Fibroblast of upper back skin (primary cell): ENCODE measurements around the gene ATAD3C.
A peak's percentile ranks its signal among the peaks of the same experiment; 100 is the strongest.
"Not testable (repeated sequence)": the region's sequence is repeated elsewhere in the genome, so short reads cannot be mapped to it uniquely, and the experiment has no call there.

Experiments used
- DNase-seq: peaks from one replicate; pipeline ENCODE4 v3.0.0-alpha.2; 2013

Gene ATAD3C

GRCh38 chr1:1419813-1420653 is 29.5 kb upstream of the ATAD3C start:
- DNase-seq: no peak

DNA sequence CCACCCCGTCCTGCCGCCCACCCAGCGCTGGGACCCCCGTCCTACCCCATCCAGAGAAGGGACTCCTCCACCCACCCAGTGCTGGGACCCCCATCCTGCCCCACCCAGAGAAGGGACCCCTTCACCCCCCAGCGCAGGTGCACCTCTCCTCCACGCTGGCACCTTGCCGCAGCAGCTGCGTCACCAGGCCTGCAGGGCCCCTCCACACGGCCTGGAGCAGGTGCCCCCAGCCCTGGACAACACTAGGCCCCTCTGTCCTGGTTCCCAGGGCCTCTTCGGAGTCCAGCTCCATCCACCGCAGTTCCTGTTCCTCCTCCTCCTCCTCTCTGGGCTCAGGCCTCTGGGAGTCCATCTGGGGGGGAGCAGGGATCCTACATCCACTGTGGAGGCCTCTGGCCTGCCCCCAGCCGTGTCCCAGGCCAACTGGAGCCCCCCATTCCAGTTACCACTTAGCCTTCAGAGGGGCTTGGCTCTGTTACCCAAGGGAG is 28.8 kb upstream of the ATAD3C start:
- no peak for DNase-seq

- no peak for DNase-seq
Measured at GRCh38 chr1:1421147-1421906, 28.2 kb upstream of the ATAD3C start, which contains the start of gene ANKRD65. ANKRD65 (minus strand) TSS chr1:1421276; CDS start chr1:1421005, 271 bp downstream.

GRCh38 chr1:1421907-1422464 is 27.5 kb upstream of the ATAD3C start:
- DNase-seq: no peak

- peak; percentile 63 for DNase-seq
Measured at GRCh38 chr1:1422465-1423244, 26.8 kb upstream of the ATAD3C start.

DNA sequence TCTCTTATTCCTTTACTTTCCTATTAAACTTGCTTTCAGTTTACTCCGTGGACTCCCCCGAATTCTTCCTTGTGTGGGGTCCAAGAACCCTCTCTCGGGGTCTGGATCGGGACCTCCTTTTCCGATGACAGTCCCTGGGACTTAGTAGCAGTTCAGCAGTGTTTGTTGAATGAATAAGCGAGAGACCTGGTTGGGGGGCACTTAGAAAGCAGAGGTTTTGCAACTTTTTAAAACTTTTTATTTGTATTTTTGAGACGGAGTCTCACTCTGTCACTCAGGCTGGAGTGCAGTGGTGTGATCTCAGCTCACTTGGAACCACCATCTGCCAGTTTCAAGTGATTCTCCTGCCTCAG is 26.3 kb upstream of the ATAD3C start:
- DNase-seq: no peak

GRCh38 chr1:1424707-1425106 is 24.8 kb upstream of the ATAD3C start:
- DNase-seq: no peak

DNA sequence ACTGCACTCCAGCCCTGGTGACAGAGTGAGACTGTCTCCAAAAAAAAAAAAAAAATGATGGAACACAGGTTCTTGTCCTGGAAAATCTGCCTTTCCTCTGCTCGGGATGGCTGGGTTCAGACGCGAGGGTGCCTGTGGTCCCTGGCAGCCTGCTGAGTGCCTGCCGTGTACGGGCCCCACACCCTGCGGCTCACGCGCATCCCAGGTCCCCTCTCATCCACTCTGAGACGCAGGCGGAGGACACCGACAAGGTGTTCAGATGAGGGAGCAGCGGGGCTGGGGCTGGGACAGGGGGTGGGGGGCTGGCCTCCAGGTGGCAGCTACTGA is 24.1 kb upstream of the ATAD3C start:
- DNase-seq: no peak

DNA sequence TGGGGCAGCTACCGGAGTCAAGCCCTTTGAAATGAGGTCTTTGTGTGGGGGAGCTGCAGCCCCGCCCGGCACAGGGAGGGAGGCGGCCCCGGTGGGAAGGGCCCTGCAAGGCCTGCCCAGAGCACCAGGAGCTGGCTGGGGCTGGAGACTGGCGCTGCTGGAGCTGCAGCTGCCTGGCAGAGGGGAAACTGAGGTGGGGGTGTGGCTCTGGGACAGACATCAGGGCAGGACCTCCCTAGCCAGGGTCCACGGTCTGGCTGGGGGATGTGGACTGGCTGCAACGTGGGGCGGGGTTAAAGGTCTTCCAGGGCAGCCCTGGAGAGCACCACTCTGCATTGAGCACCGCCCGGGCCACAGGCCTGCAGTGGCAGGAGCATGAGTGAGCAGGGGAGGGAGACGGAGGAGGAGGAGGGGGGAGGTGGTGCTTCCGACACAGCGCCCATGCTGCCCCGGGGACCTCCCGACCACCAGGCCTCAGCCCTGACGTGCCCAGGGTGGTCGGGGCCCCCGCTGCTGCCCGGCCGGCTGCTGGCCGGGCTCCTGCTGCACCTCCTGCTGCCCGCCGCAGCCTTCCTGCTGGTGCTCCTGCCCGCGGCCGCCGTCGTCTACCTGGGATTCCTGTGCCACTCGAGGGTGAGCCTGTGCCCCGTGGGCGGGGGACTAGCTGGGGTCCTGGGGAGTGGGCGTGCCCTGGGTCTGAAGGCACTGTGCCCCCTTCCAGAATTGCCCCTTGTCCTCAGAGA is 23.6 kb upstream of the ATAD3C start:
- no peak for DNase-seq

DNA sequence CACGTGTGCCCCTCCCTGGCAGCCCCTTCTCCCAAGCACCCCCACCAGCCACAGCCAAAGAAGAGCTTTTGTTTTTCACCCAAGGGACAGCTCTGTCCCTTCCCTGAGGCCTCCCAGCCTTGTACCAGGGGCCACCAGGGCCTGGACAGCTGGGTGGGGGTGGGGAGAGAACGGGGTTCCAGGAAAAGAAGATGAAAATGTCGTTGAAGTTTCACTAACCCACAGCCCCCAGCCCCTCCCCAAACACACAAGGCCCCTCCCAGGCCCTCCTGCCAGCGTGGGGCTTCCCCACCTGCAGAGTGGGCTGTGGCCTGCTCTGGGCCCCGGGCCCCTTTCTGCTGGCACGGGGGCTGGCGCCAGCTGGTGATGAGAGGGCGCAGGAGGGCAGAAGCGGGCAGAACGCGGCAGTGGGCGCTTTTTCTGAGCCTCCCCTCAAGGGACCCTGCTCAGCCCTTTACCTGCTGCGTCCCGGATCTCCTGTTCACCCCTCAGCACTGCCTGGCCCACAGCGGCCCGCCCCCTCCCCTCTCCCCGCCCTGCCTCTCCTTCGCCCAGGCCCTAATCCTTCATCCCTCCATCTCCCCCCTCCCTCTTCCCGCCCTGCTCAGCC is 22.9 kb upstream of the ATAD3C start:
- no peak for DNase-seq

GRCh38 chr1:1427106-1427819 is 22.2 kb upstream of the ATAD3C start:
- no peak for DNase-seq

GRCh38 chr1:1427820-1428148 is 21.7 kb upstream of the ATAD3C start:
- DNase-seq: no peak

DNA sequence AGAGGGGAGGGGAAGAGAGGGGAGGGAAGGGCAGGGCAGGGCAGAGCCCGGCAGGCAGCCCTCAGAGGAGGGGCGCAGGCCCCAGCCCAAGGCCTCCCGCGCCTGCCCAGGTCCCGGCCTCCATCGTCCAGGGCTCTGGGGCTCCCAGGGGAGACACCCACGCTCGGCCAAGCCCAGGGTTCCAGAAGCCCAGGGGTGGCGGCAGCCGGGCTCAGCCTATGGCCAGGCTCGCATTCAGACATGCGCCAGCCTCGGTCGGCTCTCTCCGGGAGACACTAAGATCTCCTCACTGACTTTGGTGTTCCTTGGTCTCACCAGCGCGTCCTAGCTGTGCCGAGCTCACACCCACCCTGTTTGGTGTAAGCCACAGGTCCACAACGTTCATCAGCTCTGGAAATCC is 21.3 kb upstream of the ATAD3C start:
- DNase-seq: no peak

- not testable (repeated sequence) for DNase-seq
Measured at GRCh38 chr1:1428967-1429366, 20.5 kb upstream of the ATAD3C start.

- DNase-seq: no peak
Measured at GRCh38 chr1:1429671-1430073, 19.8 kb upstream of the ATAD3C start.

DNA sequence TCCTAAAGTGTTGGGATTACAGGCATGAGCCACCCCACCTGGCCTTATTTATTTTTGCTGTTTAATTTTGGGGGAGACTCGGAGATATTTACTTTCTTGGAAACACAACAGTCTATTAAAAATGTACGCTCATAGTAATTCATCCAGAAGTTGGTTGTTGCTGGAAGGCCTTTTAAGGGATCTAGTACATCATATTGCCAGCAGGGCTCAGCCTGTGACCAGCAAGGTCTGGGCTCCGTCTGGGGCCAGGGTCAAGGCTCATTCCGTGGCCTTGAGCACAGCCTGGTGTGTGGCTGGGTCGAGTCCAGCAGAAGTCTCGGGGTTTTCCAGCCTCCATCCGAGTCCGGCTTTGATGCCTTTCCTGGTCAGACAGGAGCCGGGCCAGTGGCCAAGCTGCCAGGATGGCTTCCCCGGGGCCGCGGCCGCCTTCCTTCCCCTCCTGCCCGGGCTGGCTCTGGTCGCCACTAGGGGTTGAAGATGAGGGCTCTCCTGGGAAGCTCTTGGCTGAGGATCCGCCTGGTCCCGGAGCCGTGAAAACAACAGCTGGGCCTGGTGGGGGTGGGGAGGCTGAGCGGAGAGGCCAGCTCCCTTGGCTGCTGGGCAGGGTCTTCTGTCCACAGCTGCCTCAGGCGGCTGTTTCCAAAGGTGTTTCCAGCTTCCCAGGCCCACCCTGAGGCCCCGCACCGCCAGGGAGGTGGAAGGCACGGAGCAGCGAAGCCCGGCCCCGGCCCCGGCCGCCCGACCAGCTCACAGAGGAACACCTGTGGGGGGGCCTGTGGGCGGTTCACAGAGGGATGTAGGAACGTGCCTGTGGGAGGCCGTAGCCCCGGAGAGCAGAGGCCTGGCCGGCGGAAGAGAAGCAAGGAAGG is 19.1 kb upstream of the ATAD3C start:
- DNase-seq: peak; percentile 72

- no peak for DNase-seq
Measured at GRCh38 chr1:1430992-1431844, 18.3 kb upstream of the ATAD3C start.

- no peak for DNase-seq
Measured at GRCh38 chr1:1431845-1432273, 17.6 kb upstream of the ATAD3C start.

GRCh38 chr1:1432274-1432950 is 17.1 kb upstream of the ATAD3C start:
- DNase-seq: no peak
